Activated CD4-positive, alpha-beta memory T cell treated with anti-CD3 and anti-CD28 coated beads, Interleukin-2, amount 10 ng/mL, durations not matched to agents 7 days and 5 days (primary cell): ENCODE results near the gene SRRM2. TPM values are rescaled to one million over a fixed set of nuclear protein-coding genes. Genes with fewer than 3 reads are reported as not detected.

ENCODE experiments used
- CTCF ChIA-PET: fragments of 350-600 bp; sonication (Branson Sonifier 250); formaldehyde crosslinking; loops from one replicate; lab custom pipeline; 2021; ENCODE audit warnings: antibody characterized with exemption, inconsistent platforms; lab: Charles Lee
- POLR2A ChIA-PET: fragments of 350-600 bp; sonication (Branson Sonifier 250); formaldehyde crosslinking; loops from one replicate; lab custom pipeline; 2021; ENCODE audit warnings: antibody characterized with exemption; lab: Charles Lee
- DNase-seq: peaks from one replicate; pipeline ENCODE4 v3.0.0-alpha.2; 2020
- H3K27ac Mint-ChIP-seq: one replicate; pipeline ENCODE4 v1.8.0; 2021; ENCODE audit warnings: mild to moderate bottlenecking, mixed read lengths
- H3K27me3 Mint-ChIP-seq: one replicate; pipeline ENCODE4 v1.8.0; 2021; ENCODE audit warnings: mixed read lengths
- H3K36me3 Mint-ChIP-seq: one replicate; pipeline ENCODE4 v1.8.0; 2021; ENCODE audit warnings: low read depth, mixed read lengths
- H3K4me1 Mint-ChIP-seq: one replicate; pipeline ENCODE4 v1.8.0; 2021; ENCODE audit warnings: mixed read lengths
- H3K4me3 Mint-ChIP-seq: one replicate; pipeline ENCODE4 v1.8.0; 2021; ENCODE audit warnings: mild to moderate bottlenecking, mixed read lengths
- H3K9me3 Mint-ChIP-seq: one replicate; pipeline ENCODE4 v1.8.0; 2021; ENCODE audit warnings: mixed read lengths
- total RNA-seq, 2 experiments: library from RNA; stranded (reverse); gene quantifications; one replicate each; pipeline ENCODE4 v1.2.3, GENCODE V29; 2021

The SRRM2 gene
- total RNA-seq, 2 experiments from 2014 or later = 520 to 539 TPM

DNA sequence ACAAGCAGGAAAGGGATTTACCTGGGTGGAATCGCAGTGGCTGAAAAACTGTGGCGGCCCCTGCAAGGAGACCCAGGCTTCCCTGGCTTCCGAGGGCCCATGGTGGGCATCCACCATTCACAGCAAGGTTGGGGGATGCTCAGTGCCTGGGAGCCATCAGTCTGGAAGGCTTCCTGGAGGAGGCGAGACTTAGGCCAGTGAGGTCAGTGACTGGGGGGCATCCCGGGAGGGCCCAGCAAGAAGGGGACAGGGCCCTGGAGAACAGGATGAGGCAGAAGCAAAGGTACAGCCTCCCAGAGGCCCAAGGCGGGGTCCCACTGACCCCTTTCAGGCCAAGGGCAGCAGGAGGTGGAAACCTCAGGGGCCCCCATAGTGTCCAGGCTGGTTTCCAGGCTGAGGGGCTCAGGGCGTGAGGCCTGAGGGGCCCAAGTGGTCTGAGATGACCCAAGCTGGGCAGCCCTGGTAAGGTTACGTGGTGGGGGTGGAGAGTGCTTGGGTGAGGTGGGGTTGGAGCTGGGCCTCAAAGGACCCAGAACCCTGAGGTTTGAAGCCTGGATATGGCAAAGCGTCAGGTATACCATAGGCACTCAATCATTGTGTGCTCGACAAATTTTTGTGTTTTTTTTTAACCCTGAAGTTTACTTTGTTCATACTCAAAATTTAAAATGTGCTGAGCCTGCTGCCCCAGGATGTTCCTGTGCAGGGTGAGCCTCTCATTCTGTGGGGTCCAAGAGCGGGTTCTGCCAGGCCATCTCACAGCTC, 15.8 kb upstream of the SRRM2 start:
- Mint-ChIP-seq H3K9me3 (no peaks in the 10 kb centered on the region), H3K27ac (no peak overlapping the region), H3K4me1 (peaks cover 6% of the 10 kb centered on the region), H3K4me3 (no peak overlapping the region), H3K27me3 (no peaks in the 10 kb centered on the region), H3K36me3 (no peaks in the 10 kb centered on the region)
- DNase-seq = no peak
- ChIA-PET POLR2A (interaction anchor here (1.1 kb wide), 1 partner anchor 20 kb away, joined by 3 read pairs; no protein-coding TSS in a partner anchor), CTCF (no interaction called here)

DNA sequence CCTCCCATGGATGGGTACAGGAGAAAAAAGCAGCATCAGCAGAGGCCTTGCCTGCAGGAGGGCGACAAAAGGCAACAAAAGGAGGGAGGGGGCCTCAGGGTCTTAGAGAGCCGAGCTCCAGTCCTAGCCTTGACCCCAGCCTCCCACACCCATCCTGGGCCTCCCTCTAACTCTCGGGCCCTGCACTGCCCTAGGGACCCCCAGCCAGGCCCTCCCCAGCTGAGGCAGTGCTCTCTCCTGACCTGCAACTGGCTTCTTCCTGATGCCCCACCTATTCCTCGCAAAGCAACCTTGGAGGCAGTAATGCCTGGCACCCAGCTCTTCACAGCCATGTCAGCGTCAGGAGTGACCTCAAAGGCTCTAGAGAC, 15.2 kb upstream of the SRRM2 start:
- POLR2A ChIA-PET = interaction anchor here (1.1 kb wide), 1 partner anchor 21 kb away, joined by 3 read pairs; no protein-coding TSS in a partner anchor
- no peaks in the 10 kb centered on the region for H3K36me3 Mint-ChIP-seq
- H3K27ac Mint-ChIP-seq = no peak overlapping the region
- no peak for DNase-seq
- H3K4me1 Mint-ChIP-seq = peaks cover 6% of the 10 kb centered on the region
- no peaks in the 10 kb centered on the region for H3K9me3 Mint-ChIP-seq
- no peaks in the 10 kb centered on the region for H3K27me3 Mint-ChIP-seq
- CTCF ChIA-PET = no interaction called here
- no peak overlapping the region for H3K4me3 Mint-ChIP-seq

DNA sequence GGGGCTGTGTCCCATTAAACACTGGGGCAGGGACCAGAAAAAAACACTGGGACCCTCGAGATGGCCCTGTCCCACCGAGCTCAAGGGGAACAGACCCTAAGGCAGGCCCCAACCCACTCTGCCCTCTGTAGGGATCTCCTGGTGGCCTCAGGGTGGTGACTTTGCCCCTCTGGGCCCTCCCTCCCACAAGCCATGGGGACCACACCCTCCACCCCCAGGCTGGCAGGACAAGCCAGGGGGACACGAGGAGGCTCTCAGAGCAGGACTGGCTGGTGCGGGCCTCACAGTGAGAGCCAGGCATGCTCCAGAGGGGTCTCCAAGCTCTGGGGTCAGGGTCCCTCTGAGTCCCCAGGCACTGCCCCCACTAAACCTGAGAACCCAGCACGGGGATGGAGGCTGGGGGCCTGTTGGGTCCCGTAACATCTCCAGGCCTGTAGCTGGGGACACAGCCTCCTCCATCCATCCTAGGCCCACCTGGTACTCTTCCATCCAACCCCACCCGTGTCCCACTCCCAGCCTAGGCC, 14.5 kb upstream of the SRRM2 start:
- H3K36me3 Mint-ChIP-seq = no peaks in the 10 kb centered on the region
- no peak overlapping the region for H3K27ac Mint-ChIP-seq
- H3K4me1 Mint-ChIP-seq = peaks cover 6% of the 10 kb centered on the region
- no peaks in the 10 kb centered on the region for H3K27me3 Mint-ChIP-seq
- no peak for DNase-seq
- H3K9me3 Mint-ChIP-seq = no peaks in the 10 kb centered on the region
- ChIA-PET POLR2A (no interaction called here), CTCF (no interaction called here)
- no peak overlapping the region for H3K4me3 Mint-ChIP-seq

DNA sequence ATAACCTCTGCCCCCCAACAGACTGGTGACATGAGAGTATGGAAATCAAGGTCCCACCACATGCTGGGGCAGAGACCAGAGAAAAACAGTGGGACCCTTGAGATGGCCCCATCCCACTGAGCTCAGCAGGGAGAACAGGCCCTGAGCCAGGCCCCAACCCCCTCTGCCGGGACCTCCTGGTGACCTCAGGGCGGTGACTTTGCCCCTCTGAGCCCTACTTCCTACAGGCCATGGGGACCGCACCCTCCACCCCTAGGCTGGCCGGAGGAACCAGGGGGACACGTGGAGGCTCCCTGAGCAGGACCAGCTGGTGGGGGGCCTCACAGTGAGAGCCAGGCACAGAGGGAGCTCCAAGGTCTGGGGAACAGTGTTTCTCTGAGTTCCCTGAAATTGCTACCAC, 13.8 kb upstream of the SRRM2 start:
- no peak overlapping the region for H3K27ac Mint-ChIP-seq
- CTCF ChIA-PET = no interaction called here
- H3K4me1 Mint-ChIP-seq = peaks cover 6% of the 10 kb centered on the region

DNA sequence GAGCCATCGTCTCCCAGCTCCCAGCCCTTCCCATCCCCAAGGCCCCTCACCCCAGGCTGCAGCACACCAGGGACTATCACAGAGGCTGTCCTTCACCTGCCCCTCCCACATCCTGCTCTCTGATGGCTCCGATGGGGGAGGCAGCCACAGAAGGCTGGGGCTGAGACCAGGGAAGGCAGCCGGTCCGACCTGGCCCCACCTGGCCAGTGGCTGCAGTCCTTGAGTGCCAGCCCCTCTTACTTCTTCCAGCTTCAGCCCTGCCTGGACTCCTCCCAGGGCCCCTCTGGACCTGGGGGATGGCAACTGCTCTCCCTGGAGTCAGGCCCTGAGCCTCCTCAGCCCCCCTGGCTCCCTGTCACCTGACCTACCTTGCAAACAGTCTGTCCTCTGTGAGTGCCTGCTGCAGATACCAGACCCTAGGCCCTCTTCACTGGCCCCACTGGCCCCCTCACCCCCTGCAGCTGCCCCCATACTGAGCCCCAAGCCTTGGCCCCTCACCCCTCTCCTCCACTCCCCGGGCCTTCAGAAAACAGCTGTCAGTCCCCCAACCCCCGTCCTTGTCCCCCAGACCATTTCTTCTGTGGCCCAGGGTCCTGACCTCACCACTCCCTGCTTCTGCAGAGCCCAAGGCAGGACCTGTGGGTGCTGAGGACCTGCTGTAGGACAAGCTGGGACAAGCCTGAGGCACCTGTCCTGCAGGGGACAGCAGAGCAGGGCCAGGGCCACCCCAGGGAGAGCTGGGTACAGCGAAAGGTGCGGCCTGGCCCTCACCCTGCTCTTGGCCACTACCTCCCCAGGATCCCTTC, 12.6 kb upstream of the SRRM2 start:
- Mint-ChIP-seq H3K27me3 (no peaks in the 10 kb centered on the region), H3K4me1 (peaks cover 5% of the 10 kb centered on the region), H3K36me3 (no peaks in the 10 kb centered on the region), H3K27ac (no peak overlapping the region), H3K9me3 (no peaks in the 10 kb centered on the region), H3K4me3 (no peak overlapping the region)
- DNase-seq = no peak
- ChIA-PET POLR2A (interaction anchor here (3.0 to 3.1 kb wide), 2 partner anchors 11 to 14 kb away, joined by 10 to 15 read pairs; no protein-coding TSS in a partner anchor), CTCF (interaction anchor here (0.6 kb wide), 1 partner anchor 135 kb away, joined by 3 read pairs; no protein-coding TSS in a partner anchor)

More for the DNA sequence above, 13.8 kb upstream of the SRRM2 start:
- DNase-seq = no peak
- Mint-ChIP-seq H3K4me3 (no peak overlapping the region), H3K27me3 (no peaks in the 10 kb centered on the region), H3K9me3 (no peaks in the 10 kb centered on the region), H3K36me3 (no peaks in the 10 kb centered on the region)
- POLR2A ChIA-PET = interaction anchor here (1.0 kb wide), 1 partner anchor 14 kb away, joined by 4 read pairs; the partner anchor contains the start of gene SRRM2

DNA sequence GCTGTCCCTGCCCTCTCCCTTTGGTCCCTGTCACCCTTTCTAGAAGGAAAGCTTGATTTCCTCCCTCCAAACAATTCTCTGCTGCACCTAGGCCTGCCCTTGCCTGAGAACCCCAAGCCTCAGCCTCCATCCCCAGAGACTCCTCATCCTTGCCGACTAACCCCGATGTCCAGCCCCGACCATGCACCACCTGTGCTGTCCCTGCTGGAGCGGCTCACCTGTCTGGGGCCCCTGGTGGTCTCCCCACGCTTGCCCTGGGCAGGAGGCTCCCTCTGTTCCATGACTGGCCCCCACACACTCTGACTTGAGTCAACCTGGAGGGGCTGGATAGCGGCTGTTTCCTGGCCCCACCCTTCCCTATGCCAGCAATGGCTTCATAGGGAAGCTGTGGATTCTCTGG, 12.0 kb upstream of the SRRM2 start:
- Mint-ChIP-seq H3K9me3 (no peaks in the 10 kb centered on the region), H3K4me1 (peaks cover 4% of the 10 kb centered on the region), H3K4me3 (no peak overlapping the region), H3K36me3 (no peaks in the 10 kb centered on the region), H3K27me3 (no peaks in the 10 kb centered on the region), H3K27ac (no peak overlapping the region)
- DNase-seq = no peak
- ChIA-PET POLR2A (interaction anchor here (3.0 to 3.1 kb wide), 2 partner anchors 10 to 13 kb away, joined by 10 to 15 read pairs; no protein-coding TSS in a partner anchor), CTCF (interaction anchor here (0.6 kb wide), 1 partner anchor 134 kb away, joined by 3 read pairs; no protein-coding TSS in a partner anchor)

DNA sequence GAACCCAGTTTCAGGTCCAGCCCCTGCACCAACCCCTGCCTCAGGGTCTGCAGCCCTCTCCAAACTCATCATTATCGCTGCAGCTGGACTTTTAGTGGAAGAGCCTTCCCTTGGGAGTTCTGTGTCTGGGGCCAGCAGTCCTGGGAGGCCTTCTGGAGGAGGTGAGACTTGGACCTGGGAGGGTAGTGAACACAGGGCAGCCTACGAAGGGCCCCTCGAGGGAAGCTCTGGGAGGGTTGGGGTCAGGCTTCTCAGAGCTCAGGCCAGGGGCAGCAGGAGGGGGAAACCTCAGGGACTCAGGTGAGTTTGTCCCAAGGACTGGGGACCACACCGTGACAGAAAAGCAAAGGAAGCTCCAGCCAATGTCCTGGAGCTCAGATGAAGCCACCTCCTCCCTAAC, 11.3 kb upstream of the SRRM2 start:
- CTCF ChIA-PET = no interaction called here
- POLR2A ChIA-PET = interaction anchor here (3.0 to 3.1 kb wide), 2 partner anchors 10 to 13 kb away, joined by 10 to 15 read pairs; no protein-coding TSS in a partner anchor
- no peak overlapping the region for H3K4me3 Mint-ChIP-seq
- H3K27me3 Mint-ChIP-seq = no peaks in the 10 kb centered on the region
- peaks cover 4% of the 10 kb centered on the region for H3K4me1 Mint-ChIP-seq
- no peaks in the 10 kb centered on the region for H3K9me3 Mint-ChIP-seq
- no peak for DNase-seq
- H3K36me3 Mint-ChIP-seq = no peaks in the 10 kb centered on the region
- no peak overlapping the region for H3K27ac Mint-ChIP-seq

DNA sequence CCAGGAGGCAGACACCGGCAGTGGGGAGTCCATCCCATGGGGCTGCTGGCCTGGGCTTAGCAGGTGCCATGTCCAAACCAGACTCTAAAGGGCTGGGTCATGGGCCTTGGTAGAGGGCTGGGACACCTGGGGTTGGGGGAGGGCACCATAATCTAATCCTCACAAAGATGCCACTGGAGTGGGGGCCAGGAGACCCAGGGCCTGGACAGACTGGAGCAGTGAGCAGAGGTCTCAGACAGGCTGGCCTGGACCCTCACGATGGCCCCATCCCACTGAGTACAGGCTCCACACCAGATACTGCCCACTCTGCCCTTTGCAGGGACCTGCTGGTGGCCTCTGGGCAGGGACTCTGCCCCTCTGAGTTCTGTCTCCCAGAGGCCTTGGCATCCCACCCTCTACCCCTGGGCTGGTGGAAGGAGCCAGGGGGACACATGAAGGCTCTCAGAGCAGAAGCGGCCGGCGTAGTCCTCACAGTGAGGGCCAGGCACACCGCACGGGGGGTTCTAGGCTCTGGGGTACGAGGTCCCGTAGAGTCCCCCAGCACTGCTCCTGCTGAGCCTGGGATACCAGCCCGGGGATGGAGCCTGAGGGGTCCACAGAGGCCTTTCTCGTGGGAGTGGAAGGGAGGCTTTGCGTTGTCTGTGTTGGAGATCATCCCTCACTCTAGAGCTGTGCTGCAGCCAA, 10.0 kb upstream of the SRRM2 start:
- no peak for DNase-seq
- POLR2A ChIA-PET = interaction anchor here (1.0 to 3.1 kb wide), 2 partner anchors 11 to 35 kb away, joined by 4 to 10 read pairs; no protein-coding TSS in a partner anchor
- Mint-ChIP-seq H3K4me3 (no peak overlapping the region), H3K9me3 (no peaks in the 10 kb centered on the region), H3K27me3 (no peaks in the 10 kb centered on the region), H3K27ac (no peak overlapping the region), H3K4me1 (peaks cover 4% of the 10 kb centered on the region), H3K36me3 (no peaks in the 10 kb centered on the region)
- CTCF ChIA-PET = no interaction called here

DNA sequence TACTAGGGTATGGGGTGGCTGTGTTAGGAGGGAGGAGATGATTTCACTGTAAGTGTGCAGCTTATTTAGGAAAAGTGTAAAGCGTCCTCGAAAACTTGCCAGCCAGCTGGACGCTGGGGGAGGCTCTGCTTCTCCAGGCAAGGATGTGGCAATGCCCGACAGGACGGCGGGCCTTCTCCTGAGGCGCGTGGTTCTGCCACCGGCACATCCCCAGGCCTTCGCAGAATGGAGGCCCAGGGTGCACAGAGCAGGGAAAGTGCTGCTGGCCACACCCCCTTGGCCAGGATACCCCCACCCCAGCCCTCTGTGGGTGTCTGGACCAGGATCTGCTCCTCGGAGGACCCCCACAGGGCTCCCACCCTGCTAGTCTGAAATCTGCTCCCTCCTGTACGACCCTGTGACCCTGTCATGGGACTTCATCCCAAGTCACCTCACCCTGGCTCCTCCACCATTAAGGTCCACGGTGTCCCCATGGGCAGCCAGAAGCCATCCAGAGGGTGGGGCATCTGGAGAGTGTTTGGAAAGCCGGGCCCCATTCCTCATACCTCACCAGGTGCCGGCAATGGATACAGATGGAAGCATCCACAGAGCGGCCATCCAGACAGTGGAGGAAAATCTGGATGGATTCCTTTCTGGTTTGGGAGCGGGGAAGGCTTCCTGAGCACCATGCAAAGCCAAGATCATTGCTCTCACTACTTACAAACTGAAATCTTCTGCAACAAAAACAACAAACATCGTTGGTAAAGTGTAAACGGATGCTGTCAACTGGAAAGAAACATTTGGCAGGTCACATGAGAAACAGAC, 9.2 kb upstream of the SRRM2 start:
- no peak for DNase-seq
- peaks cover 4% of the 10 kb centered on the region for H3K4me1 Mint-ChIP-seq
- no peak overlapping the region for H3K4me3 Mint-ChIP-seq
- no peaks in the 10 kb centered on the region for H3K27me3 Mint-ChIP-seq
- no peak overlapping the region for H3K27ac Mint-ChIP-seq
- no peaks in the 10 kb centered on the region for H3K36me3 Mint-ChIP-seq
- H3K9me3 Mint-ChIP-seq = no peaks in the 10 kb centered on the region
- POLR2A ChIA-PET = no interaction called here
- CTCF ChIA-PET = no interaction called here

DNA sequence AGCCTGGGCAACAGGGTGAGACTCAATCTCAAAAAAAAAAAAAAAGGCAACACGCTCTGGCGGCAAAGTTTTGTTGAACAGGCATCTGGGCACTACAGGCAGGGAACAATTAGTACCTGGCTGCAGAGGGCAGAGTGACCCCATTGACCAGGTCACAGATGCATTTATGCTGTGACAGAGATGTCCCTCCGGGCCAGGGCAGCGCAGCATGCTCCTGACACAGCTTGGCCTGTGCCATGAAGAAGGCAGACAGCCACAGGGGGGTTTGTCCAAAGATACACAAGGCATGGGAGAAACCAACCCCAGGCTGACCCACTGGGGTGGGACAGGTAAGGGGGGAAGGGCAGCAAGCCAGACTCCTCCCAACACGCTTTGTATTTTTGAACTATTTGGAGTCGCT, 7.7 kb upstream of the SRRM2 start:
- DNase-seq = no peak
- peaks cover 4% of the 10 kb centered on the region for H3K4me1 Mint-ChIP-seq
- peaks cover 4% of the 10 kb centered on the region for H3K36me3 Mint-ChIP-seq
- H3K27me3 Mint-ChIP-seq = no peaks in the 10 kb centered on the region
- ChIA-PET POLR2A (interaction anchor here (1.5 kb wide), 1 partner anchor 9 kb away, joined by 3 read pairs; no protein-coding TSS in a partner anchor), CTCF (no interaction called here)
- H3K9me3 Mint-ChIP-seq = no peaks in the 10 kb centered on the region
- no peak overlapping the region for H3K27ac Mint-ChIP-seq
- no peak overlapping the region for H3K4me3 Mint-ChIP-seq

DNA sequence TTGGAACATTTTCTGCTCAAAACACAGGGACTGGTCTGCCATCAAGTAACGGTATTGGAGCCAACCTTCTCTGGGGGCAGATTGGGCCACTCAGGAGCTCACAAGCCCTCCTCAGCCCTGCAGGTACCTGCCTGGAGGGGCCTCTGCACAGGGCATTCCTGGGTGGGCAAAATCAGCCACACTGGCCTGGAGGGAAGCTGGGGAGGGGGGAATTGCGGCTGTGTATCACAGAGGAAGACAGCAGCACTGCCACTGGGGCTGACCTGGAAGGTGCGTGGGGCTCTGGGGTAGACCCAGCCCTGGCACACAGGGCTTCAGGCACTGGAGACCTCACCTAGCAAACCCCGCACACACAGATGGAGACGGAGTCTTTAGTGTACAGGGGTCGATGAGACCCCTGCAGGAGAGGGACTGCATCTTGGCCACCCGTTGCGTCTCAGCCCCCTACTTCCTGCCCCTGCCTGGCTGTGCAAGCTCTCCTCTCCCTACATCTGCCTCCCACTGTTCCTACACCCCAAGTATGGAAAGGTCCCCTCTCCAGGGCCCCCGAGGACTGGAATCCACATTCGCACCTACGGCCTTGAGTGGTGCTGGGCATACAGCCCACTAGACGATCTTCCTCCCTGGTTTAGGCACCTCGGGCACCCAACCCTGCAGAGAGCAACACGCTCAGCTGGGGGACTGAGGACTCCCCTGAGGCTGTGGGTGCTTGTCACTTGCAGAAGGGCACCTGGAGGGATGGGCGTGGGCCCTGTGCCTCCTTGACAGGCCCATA, 7.1 kb upstream of the SRRM2 start:
- Mint-ChIP-seq H3K4me3 (no peak overlapping the region), H3K27me3 (no peaks in the 10 kb centered on the region), H3K36me3 (peaks cover 6% of the 10 kb centered on the region), H3K9me3 (no peaks in the 10 kb centered on the region), H3K4me1 (peaks cover 10% of the 10 kb centered on the region), H3K27ac (no peak overlapping the region)
- ChIA-PET CTCF (no interaction called here), POLR2A (interaction anchor here (1.5 kb wide), 1 partner anchor 8 kb away, joined by 3 read pairs; no protein-coding TSS in a partner anchor)
- DNase-seq = no peak
